HG02759 (cell line): ENCODE measurements around the gene AHSA1.

Experiments used
- ATAC-seq: cut with Tn5 transposase; IDR thresholded peaks from one replicate; pipeline ENCODE4 v1.9.1; 2021; ENCODE audit warnings: mild to moderate bottlenecking, moderate library complexity; ENCODE audit not compliant: unreplicated experiment

The AHSA1 gene

DNA sequence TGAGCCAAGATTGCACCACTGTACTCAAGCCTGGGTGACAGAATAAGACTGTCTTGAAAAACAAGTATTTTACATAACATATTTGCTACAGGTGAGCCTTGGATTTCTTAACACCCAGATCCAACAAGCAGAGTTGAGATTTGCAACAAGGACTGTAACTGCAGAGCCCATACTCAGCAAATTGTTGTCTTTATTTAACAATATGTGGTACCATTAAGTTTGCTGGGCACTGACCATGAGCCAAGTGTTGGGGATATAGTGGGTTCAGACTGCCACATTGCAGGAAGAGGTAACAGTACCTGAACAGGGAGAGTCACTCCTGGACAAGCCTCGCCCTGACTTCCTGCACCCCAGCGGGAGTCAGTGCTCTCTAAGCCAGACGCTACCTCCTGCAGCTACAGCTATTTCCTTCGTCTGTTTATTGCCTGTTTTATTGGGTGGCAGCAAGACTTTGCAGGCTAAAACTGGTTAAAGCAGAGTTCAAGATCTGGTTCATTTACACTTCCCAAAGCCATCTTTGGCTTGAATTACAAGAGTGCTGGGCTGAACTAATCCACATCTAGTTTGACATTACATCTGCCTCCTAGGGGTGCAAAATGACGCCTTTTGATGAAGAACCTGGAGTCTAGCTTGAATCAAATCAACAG is 12.5 kb downstream of the AHSA1 start:
- ATAC-seq, result no peak

DNA sequence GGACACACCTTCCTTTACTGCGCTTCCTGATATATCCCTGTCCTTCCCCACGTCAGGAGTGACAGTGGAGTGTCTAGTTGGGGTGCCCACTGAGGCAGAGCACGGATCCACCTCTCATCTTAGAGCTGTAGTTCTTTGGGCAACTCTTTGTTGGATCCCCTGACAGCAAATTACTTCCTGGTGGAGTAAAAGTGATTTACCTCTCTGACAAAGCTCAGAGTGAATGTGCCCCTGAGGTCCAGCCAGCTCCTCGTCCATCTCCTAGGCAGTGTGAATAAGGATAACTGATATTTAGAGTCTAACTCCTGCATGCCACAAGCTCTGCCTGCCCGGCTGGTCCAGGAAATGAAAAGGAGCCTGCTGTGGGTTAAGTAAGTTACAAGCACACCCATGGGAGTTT is 16.0 kb downstream of the AHSA1 start:
- no peak for ATAC-seq

DNA sequence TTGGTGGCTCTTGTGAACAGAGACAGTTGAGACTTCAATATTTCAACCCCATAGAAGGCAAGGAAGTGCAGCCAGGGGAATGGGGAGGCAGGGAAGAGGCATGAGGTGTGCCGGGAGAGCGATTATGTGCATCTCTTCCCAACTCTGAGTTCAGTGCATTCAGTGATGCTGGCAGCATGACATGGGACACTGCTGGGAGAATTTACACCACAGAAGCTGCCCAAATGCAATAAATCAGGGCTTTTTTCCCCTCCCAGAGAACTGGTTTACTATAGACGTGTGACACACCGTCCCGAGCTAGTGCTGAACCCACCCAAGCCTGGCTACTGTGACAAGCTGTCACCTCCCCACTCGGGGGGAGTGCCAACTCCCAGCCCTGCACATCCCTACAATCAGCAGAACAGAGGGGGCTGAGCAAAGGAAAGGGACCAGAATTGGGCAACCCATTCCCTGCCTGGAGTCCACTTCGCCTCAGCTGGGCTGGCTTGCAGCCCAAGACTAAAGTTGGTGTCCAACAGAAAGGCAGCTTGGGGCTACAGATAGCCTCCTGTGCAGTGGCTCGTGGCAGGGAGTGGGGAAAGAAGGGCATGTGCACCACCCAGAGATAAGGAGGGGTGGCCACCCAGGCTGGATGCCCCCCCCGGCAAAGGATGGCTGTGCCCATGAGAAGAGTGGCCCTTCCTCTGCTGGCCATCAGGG is 16.7 kb downstream of the AHSA1 start:
- ATAC-seq, result no peak

DNA sequence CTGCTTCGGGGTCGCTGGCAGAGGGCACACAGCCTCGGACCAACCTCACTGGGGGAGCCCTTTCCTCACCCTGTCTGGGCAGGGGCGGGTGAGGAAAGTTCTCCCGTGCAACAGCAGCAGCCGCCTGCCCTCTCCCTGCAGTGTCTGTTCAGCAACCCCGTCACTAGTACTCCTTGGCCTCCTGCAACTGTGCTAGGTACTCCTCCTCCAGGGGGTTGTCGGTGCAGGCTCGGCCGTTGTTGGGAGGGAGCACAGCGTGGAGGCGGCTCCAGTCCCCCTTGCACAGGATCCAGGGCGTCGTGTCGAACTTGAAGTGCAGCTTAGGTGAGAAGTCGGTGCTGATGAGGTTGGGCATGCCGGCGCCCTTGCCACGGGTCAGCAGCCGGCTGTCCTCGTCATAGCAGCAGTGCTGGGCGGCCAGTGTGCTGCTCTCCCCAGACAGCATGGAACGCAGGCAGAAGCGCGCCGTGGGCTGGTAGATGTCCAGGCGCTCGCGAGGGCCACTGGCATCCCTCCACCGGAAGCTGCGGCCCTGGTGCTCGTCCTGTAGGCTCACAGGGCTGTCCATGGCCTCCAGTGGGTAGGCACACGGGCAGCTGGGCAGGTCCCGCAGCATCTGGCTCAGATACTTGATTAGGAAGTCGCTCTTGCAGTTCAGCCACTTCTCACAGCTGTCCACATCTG is 17.7 kb downstream of the AHSA1 start:
- no peak for ATAC-seq

DNA sequence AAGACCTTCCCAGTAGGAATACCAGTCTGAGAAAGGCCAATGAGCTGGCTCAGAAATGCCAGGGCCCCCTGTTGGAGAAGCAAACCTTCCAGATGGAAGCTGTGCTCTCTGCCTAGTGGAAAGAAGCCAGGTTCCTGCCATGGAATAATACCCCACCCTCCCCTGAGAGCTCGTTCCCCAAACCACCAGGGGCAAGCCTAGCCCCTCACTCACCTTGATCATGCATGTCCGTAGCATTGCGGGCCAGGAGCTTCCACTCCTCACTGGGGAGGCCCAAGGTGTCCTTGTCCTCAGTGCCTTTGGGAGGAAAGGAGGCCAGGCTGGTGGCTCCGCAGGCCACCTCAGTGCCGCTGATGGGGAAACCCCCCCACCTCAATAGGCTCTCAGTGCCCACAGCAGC is 20.1 kb downstream of the AHSA1 start:
- ATAC-seq, result no peak

DNA sequence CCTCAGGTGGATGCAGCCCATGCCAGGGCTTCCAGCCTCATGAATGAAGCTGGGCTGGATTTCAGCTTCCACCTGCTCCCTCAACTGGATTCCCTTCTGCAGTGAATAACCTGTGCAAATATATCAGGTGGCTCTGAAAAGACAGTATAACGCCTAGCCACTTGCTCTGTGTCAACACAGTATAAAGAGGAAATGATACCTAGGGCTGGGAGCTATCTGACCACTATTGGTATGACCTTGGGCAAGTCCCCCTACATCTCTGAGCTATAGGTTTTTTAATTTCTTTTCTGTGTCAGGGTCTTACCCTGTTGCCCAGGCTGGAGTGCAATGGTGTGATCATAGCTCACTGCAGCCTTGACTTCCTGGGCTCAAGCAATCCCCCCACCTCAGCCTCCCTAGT is 20.9 kb downstream of the AHSA1 start:
- peak; percentile 92 for ATAC-seq

DNA sequence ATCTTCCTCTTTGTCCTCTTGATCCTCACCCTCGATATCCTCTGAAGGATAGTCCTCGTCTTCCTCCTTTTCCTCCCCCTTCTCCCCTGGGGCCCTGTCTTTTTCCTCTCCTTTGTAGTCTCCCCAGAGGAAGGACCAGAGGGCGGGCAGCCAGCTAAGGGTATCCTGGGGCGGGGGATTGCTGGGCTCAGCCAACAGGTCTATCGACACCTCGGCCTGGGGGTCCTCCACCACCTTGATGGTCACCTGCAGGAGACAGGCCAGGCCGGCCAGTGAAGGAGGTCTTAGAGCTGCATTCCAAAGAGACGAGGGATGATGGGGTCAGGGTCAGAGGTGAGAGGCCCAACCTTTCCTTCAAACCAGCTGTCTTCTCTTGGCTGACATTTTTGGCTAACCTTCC is 24.5 kb downstream of the AHSA1 start:
- no peak for ATAC-seq

DNA sequence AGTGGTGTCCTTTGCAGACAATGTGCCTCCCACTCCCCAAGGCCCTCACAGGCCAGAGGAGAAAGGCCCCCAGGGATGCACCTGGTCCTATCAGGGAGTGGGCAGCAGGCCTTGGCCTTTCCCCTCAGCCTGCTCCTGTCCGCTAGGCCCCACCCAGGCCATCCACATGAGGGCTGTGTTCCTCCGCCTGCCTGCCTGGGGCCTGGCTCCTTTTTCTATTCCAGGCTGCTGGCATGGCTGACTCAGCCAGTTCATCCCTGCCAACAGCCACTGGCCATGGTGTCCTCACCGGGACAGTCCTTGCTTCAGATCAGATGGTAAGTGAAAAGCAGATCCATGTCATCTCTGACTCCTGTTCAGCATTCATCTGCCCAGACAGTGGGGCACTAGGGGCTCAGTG is 27.4 kb downstream of the AHSA1 start:
- no peak for ATAC-seq

DNA sequence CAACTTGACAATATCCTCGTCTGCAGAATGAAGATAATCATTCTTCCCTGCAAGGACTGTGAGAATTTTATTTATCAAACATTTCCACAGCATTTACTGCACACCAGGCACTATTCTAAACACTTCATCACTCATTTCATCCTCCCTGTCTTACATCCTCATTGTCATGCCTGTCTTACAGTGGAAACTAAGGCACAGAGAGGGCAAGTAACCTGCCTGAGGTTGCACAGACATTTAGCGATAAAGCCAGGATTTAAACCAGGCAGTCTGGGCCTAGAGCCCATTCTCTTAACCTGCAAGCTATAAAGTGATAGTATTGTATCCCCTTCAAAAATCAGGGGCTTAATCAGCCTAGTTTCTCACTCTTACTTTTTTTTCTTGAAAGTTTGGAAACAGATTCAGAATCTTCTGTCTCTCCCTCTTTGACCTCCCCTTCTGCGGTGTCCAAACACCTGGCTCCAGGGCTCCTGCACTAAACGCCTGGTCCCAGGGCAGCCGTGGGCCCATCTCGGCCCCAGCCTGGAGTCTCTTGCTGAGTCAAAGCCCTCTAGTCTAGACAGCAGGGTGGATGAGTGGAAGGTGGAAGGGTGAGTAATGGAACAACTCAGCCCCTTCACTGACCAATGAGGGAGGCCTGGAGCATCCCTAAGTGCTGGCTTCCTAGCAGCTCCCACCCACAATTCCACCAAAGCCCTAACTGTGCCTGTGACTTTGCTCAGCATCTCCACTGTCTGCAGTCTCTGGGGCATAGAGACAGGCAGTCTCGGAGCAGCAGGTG is 28.2 kb downstream of the AHSA1 start:
- ATAC-seq, result no peak

DNA sequence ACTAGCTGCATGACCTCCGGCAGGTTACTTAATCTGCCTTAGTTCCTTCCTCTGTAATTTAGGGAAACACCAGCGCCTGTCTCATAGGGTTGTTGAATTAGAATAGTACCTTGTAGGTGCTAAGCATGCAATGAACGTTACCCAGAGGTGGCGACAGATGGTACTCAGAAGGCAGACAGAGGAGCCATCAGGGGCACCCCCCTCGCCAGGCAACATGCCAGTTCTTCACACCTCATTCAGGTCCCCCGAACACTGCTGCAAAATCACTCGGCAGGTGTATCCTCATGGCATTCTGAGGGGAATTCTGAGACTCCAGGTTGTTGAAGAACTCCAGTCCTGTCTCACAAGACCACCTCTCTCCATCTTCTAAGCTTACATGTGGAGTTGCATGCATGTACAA is 30.7 kb downstream of the AHSA1 start:
- no peak for ATAC-seq

DNA sequence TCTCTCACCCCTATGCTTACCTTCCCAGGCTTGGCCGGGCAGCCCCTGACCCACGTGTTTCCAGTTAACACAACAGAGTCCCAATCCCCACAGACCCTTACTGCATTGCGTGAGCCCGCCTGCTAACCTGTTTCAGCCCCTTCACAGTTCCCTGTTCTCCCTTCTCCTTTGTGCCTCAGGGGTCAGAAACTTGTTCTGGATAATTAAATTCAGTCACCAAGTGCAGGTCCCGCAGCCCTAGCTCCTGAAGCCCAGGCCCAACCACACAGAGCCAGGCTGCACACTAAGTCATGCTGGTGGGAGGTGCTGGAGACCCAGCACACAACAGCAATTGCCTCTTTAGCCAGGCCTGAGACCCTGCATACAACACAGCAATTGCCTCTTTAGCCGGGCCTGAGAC is 31.1 kb downstream of the AHSA1 start:
- no peak for ATAC-seq

DNA sequence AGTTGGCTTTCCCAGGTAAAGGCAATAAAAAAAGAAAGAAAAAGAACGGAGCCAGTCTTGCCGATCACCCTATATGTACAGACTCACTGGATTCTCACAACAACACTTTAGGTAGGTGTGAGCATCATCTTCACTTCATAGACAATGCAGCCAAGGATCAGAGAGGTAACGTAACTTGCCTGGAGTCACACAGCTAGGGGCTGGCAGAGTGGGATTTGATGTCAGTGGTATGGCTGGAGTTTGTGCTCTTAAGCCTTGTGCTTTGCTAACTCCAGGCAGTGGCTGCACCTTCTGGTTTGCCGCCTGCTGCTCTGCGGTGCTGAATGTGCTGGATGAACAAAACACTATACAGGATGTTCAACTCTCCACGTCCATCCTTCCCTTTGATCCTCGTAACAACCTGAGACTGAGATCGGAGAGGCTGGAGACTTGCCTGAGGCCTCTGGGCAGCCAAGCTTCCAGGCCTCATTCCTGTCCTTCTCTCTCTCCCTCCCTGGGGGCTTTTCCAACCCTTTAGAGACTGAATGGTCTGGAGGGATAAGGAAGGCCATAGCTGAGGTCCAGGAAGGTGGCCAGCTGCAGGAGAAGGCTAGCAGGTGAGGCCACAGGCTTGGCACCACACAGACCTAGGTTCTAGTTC is 32.6 kb downstream of the AHSA1 start:
- ATAC-seq, result no peak

DNA sequence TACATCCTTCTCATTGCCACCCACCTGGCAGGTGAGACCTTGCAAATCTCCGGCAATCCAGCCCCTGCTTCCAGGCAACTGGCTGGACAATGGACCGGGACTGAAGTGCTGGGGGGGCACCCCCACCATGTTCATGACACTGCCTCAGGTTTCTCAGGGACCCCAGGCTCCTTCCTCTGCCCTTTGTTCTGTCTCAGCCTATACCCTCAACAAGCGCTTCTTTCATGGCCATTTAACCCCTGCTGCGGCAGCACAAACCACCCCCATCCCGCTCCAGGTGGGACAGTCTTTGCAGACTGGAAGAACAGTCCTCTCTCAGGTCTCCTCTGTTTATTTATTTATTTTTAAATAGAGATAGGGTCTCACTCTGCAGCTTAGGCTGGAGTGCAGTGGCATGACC is 33.2 kb downstream of the AHSA1 start:
- ATAC-seq, result no peak

DNA sequence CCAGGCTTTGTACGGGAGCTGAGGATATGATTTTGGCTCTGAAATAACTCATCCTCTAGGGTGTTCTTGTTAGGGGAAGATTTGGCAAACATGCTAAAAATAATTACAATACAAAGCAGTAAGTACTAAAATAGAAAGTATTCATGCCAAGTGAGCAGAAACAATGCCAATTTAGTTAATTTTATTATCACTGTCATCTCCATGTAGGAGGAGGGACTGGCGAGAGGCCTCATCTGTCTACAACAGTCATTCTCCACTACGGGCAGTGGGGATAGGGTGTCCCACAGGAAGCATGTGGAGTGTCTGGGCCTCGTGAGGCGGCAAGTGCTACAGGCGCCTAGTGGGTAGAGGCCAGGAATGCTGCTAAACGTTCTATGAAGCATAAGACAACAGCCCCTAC is 37.4 kb downstream of the AHSA1 start:
- no peak for ATAC-seq

DNA sequence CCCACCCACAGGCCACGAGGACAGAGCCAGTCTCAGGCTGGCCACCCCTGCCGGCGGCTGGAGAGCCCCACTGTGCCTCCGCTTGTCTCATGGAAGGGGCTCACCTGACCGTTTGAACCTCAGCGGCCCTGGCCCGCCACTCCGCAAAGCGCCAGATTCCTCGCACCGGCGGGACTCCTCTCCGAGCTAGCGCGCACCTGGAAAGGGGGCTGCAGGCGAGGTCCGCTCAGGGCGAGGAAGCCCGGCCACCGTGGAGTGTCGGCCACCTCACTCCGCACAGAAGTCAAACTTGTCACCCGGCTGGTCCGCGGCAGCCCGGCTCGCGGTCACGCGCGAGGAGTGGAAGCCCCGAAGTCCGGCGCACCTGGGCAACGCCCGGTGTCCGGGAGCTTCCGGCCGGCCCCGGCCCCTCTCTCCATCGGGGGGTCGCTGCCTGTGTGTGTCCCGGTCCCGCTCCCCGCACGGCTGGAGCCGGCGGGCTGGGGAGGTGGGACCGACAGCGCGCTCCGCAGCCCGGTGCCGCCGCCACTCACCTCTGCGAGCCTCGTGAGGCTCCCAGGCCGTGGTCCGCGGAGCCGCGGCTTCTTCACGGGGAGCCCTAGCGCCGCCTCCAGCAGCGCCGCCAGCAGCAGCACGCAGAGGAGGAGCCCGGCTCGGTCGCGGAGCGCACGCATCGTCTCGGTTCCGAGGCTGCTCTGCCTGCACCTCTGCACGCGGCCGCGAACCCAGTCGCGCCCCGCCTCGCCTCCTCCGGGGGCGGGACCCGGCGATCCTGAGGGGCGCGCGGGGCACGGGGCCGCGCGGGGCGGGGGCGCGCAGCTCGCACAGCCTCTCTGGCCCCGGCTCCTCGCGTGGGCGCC is 40.5 kb downstream of the AHSA1 start, which contains the start of gene ISM2:
Gene ISM2, minus strand, starts transcription at position 697 of the 860 bp plus-strand sequence. Its CDS starts 23 bp downstream, at position 674.
- ATAC-seq, result peak; percentile 67

DNA sequence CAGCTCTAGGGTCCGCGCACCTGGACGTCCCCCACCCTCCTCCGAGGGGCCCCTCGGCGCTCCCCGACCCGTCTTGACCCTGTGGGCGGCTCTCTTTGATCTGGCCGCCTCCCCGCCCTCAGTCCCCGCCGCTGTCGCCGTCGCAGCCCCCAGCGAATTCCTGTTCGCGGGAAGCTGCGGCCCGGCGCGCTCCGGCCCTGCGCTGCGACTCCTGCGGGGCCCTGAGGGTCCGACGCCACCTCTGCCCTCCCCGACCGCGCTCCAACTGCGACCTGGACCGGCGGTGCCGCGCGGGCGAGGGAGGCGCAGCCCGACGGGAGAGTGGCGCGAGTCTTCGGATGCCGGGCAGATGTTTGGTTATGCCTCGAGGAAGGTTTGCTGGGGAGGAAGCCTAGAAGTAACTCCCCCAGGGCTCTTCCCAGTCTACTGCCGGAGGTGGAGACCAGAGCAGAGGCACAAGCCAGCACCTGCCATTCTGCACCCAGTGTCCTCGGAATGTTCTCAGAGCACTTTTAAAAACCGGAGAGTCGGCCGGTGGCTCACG is 41.2 kb downstream of the AHSA1 start:
- no peak for ATAC-seq

DNA sequence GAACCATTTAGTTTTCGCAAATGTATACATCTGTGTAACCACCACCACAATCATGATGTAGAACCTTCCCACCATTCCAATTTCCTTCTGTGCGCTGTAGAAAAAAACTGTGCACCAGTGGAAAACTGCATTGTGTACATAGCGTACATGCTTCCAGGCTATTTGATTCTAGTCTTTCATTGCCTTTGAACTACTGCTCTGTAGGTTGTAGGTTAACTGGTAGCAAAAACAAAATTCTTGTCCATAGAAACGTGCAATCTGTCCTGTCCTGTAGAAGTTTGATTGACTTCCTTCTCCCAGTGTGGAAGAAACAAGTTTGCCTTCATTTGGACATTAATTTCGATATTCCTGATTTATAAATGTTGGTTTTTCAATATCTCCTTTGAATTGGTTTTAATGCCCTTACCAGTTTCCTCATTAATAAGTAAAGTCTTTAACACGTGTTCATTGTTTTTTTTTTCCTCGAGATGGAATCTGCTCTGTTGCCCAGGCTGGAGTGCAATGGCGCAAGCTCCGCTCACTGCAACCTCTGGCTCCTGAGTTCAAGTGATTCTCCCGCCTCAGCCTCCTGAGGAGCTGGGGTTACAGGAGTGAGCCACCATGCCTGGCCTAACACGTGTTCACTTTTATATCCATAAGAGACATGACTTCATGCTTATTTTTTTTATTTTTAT is 44.4 kb downstream of the AHSA1 start:
- no peak for ATAC-seq

DNA sequence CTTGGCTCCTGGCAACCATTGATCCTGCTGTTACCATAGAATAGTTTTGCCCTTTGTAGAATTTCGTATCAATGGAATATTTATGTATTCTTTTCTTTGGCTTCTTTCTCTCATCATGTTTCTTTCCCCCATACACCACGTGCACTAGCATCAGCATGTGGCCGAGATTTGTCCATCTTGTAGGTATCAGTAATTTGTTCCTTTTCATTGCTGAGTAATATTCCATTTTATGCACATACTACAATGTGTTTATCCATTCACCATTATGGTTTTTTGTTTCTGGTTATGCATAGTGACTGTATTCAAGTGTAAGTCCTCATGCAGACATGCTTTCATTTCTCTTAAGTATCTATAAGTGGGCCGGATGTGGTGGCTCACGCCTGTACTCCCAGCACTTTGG is 45.2 kb downstream of the AHSA1 start:
- no peak for ATAC-seq

DNA sequence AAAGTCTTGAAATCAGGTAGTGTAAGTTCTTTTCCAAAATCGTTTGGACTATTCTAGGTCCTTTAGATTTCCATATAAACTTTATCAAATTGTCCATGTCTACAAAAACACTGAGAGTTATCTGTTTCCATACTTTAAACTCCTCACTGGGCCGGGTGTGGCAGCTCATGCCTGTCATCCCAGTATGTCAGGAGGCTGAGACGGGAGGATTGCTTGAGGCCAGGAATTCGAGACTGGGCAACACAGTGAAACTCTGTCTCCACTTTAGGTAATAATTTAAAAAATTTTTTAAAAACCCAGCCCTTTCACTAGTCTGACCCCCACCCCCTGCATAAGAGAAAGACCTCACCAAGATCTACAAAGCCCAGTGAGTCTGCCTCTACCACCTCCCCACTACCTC is 47.1 kb downstream of the AHSA1 start:
- ATAC-seq, result no peak
